GM12892 (cell line): ENCODE measurements around the gene DNMT3L.
"Not testable (repeated sequence)": the region's sequence is repeated elsewhere in the genome, so short reads cannot be mapped to it uniquely, and the experiment has no call there.

Source experiments
- POLR2A ChIP-seq: IDR thresholded peaks from 2 replicates; pipeline ENCODE4 v1.6.1; 2011; ENCODE audit warnings: low read depth, low read length, control low read depth
- POLR2AphosphoS5 ChIP-seq: IDR thresholded peaks from 2 replicates; pipeline ENCODE4 v1.6.1; 2011; ENCODE audit warnings: low read depth, low read length, control low read depth
- TAF1 ChIP-seq: IDR thresholded peaks from 2 replicates; pipeline ENCODE4 v1.6.1; 2011; ENCODE audit warnings: low read depth, mild to moderate bottlenecking, control low read depth, low read length, borderline replicate concordance

GRCh38 chr21:44249204-44250037, 12.3 kb downstream of the DNMT3L start:
- TF ChIP-seq POLR2AphosphoS5, POLR2A, TAF1: not testable (repeated sequence)
